Measurements from ENCODE around the gene TCF7L1.

DNA sequence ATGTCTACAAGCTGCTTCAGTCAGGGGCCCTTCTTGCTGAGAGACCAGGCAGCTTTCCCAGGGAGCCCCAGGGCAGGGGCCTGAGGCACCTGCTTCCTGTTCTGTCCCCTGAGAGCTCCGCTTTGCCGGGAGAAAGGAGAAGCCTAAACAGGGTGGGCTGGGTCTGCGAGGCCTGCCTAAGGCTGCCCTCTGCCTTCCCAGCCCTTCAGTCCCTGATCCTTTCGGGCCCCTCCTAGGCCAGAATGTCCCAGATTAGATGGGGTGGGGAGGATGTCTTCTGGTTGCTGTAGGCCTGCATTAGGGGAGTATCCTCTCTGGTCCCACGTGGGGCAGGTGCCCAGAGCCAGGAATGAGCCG, 122.2 kb downstream of the TCF7L1 start:
- TF ChIP-seq EZH2 (IDR thresholded peaks at IDR 0.05; ENCODE audit: borderline replicate concordance, insufficient read depth, low read length, poor library complexity, severe bottlenecking) (no peak), EP300 (conservative IDR thresholded peaks at IDR 0.05; ENCODE audit: poor library complexity, severe bottlenecking) (no peak), TAF1 (IDR thresholded peaks at IDR 0.05; ENCODE audit: low read depth) (no peak)
- TF ChIP-seq, protein P1, sequence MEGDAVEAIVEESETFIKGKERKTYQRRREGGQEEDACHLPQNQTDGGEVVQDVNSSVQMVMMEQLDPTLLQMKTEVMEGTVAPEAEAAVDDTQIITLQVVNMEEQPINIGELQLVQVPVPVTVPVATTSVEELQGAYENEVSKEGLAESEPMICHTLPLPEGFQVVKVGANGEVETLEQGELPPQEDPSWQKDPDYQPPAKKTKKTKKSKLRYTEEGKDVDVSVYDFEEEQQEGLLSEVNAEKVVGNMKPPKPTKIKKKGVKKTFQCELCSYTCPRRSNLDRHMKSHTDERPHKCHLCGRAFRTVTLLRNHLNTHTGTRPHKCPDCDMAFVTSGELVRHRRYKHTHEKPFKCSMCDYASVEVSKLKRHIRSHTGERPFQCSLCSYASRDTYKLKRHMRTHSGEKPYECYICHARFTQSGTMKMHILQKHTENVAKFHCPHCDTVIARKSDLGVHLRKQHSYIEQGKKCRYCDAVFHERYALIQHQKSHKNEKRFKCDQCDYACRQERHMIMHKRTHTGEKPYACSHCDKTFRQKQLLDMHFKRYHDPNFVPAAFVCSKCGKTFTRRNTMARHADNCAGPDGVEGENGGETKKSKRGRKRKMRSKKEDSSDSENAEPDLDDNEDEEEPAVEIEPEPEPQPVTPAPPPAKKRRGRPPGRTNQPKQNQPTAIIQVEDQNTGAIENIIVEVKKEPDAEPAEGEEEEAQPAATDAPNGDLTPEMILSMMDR (IDR thresholded peaks at IDR 0.05; ENCODE audit: poor library complexity, severe bottlenecking), result no peak
